ENCODE data around the gene ONECUT3.

DNA sequence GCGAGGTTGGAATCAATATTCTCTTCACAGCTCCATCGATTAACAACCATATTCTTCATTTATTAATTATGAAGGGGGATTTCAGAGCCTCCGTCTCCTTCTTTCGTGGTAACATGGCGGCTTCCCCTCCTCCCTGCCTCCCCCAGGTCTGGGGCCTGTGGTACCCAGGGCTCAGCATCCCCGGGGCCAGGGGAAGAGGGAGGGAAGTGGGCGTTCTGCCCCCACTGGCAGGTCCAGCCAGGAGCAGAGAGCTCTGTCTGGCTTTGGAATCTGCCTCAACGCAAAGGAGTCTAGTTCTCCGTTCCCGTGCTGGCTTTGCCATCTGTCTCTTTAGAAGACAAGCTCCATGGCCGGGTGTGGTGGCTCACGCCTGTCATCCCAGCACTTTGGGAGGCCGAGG lies 37.8 kb upstream of the ONECUT3 start:
- TF ChIP-seq, protein P1, sequence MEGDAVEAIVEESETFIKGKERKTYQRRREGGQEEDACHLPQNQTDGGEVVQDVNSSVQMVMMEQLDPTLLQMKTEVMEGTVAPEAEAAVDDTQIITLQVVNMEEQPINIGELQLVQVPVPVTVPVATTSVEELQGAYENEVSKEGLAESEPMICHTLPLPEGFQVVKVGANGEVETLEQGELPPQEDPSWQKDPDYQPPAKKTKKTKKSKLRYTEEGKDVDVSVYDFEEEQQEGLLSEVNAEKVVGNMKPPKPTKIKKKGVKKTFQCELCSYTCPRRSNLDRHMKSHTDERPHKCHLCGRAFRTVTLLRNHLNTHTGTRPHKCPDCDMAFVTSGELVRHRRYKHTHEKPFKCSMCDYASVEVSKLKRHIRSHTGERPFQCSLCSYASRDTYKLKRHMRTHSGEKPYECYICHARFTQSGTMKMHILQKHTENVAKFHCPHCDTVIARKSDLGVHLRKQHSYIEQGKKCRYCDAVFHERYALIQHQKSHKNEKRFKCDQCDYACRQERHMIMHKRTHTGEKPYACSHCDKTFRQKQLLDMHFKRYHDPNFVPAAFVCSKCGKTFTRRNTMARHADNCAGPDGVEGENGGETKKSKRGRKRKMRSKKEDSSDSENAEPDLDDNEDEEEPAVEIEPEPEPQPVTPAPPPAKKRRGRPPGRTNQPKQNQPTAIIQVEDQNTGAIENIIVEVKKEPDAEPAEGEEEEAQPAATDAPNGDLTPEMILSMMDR (IDR thresholded peaks at IDR 0.05 in 2 of 3, conservative IDR thresholded peaks at IDR 0.05 in 1 of 3; ENCODE audit: insufficient read depth in 2 of 3, low read depth in 1 of 3, low read length in 3 of 3) = no peak
- TF ChIP-seq KAT2B (IDR thresholded peaks at IDR 0.05; ENCODE audit: low read depth, low read length) (no peak), ZNF274 (IDR thresholded peaks at IDR 0.05; ENCODE audit: borderline replicate concordance, low read depth, low read length) (no peak), EZH2 (IDR thresholded peaks at IDR 0.05; ENCODE audit: borderline replicate concordance, low read depth, low read length) (no peak)
